Naive B cell (primary cell): ENCODE data around the gene RBM44. TPM values are rescaled to one million over a fixed set of nuclear protein-coding genes. Genes with fewer than 3 reads are reported as not detected.

Source experiments
- ATAC-seq, 2 donors: fragments of 150-1000 bp; cut with Tn5 transposase; 2 replicates each; pipeline ENCODE4 v1.10.0; 2021; ENCODE audit warnings: low read depth in 2 of 2, mild to moderate bottlenecking in 2 of 2, moderate library complexity in 2 of 2
- DNase-seq: peaks from one replicate; pipeline ENCODE4 v3.0.0; 2022
- H3K27ac Mint-ChIP-seq, 6 donors: one replicate each; pipeline ENCODE4 v1.8.0; 2020 to 2022; ENCODE audit warnings: mild to moderate bottlenecking in 6 of 6, mixed read lengths in 6 of 6, moderate library complexity in 5 of 6, inconsistent platforms in 2 of 6
- H3K27me3 Mint-ChIP-seq, 3 donors: one replicate each; pipeline ENCODE4 v1.8.0; 2021 to 2022; ENCODE audit warnings: mixed read lengths in 3 of 3, mild to moderate bottlenecking in 1 of 3
- H3K36me3 Mint-ChIP-seq, 2 donors: one replicate each; pipeline ENCODE4 v1.8.0; 2020 to 2022; ENCODE audit warnings: mixed read lengths in 2 of 2, inconsistent platforms in 1 of 2, mild to moderate bottlenecking in 1 of 2
- H3K4me1 Mint-ChIP-seq, 3 donors: one replicate each; pipeline ENCODE4 v1.8.0; 2020 to 2022; ENCODE audit warnings: mixed read lengths in 3 of 3, inconsistent platforms in 1 of 3, mild to moderate bottlenecking in 1 of 3, moderate library complexity in 1 of 3
- H3K4me3 Mint-ChIP-seq, 8 donors: one replicate each; pipeline ENCODE4 v1.8.0; 2020 to 2022; ENCODE audit warnings: mild to moderate bottlenecking in 8 of 8, mixed read lengths in 8 of 8, moderate library complexity in 8 of 8, inconsistent platforms in 2 of 8
- H3K9me3 Mint-ChIP-seq, 7 donors: one replicate each; pipeline ENCODE4 v1.8.0; 2020 to 2022; ENCODE audit warnings: mixed read lengths in 7 of 7, mild to moderate bottlenecking in 5 of 7, inconsistent platforms in 2 of 7, moderate library complexity in 1 of 7
- polyA plus RNA-seq, 6 donors: library from polyadenylated mRNA; unstranded; fragments of 300-500 nt; fragmentation: Illumina TruSeq; gene quantifications; one replicate each; pipeline ENCODE4 v1.2.3, GENCODE V29; 2021; ENCODE audit warnings: low read depth in 6 of 6

The RBM44 gene
- polyA plus RNA-seq, 6 donors from 2014 or later = 0.17 to 0.24 TPM; not detected in 4

DNA sequence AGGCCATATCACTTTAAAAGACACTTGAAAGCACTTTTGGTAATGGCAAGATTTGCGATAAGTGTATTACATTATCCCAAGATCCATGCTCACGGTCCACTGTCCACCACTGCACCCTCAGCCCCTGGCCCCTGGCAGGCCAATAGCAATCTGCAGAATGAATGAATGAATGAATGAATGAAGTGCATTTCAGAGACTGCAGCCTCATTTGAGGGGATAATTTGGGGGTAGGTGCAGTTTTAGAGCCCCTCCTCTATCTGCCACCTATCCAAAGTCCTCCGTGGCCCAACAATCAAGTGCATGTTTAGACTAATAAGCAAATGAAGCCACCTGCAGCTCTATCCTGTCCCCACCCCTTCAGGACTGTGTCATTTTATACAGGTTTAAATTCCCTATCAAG is 1.3 kb upstream of the RBM44 start:
- Mint-ChIP-seq H3K27ac (peak overlapping the region in 2 of 6 donors; percentile 2 to 39), H3K27me3 (no peaks in the 10 kb centered on the region), H3K9me3 (peaks cover 0 to 7% (median 4%) of the 10 kb centered on the region in 7 donors), H3K4me3 (no peak overlapping the region), H3K36me3 (peaks cover 0 to 4% of the 10 kb centered on the region in 2 donors), H3K4me1 (no peaks in the 10 kb centered on the region)
- no peak for ATAC-seq
- DNase-seq = no peak

DNA sequence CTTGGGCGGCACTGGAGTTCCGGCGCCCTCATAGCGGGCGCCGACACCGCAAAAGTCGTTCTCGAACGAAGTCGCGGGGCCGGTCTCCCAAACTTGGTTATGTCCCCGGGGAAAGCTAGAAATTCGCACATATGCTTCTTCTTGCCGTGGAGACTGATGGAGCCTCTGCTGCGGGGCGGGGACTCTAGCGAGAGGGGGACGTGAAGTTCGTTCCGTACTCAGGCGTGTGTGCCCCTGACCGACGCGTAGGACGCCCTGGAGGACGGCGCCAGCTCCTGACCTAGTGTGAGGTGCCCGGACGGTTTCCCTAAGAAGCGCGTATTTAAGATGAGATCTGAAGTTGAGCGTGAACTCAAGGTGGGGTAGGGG is 465 bp downstream of the RBM44 start:
- H3K4me1 Mint-ChIP-seq = peaks cover under 1 to 3% (median 2%) of the 10 kb centered on the region in 3 donors
- no peaks in the 10 kb centered on the region for H3K36me3 Mint-ChIP-seq
- H3K9me3 Mint-ChIP-seq = peaks cover 0 to 7% (median 4%) of the 10 kb centered on the region in 7 donors
- ATAC-seq (no peak), DNase-seq (no peak)
- no peak overlapping the region for H3K4me3 Mint-ChIP-seq
- H3K27me3 Mint-ChIP-seq = no peaks in the 10 kb centered on the region
- no peak overlapping the region for H3K27ac Mint-ChIP-seq

DNA sequence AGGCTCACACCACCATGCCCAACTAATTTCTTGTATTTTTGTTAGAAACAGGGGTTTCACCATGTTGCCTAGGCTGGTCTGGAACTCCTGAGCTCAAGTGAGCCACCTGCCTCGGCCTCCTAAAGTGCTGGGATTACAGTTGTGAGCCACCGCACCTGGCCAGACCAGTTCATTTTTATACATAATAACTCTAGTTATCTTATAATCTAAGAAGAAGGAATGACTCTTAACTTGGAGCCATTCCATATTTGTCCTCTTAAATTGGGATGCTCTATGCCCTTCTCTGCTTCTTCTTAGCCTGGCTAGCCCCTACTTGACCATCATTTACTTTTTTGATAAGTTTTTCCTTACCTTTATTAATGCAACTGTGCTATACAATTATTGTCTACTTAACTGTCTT is 2.9 kb downstream of the RBM44 start:
- Mint-ChIP-seq H3K27ac (no peak overlapping the region), H3K4me1 (peaks cover 9 to 11% (median 11%) of the 10 kb centered on the region in 3 donors), H3K9me3 (peaks cover 0 to 7% (median 4%) of the 10 kb centered on the region in 7 donors), H3K27me3 (peaks cover 0 to 3% (median 0%) of the 10 kb centered on the region in 3 donors), H3K36me3 (no peaks in the 10 kb centered on the region), H3K4me3 (no peak overlapping the region)
- DNase-seq (no peak), ATAC-seq (no peak)

DNA sequence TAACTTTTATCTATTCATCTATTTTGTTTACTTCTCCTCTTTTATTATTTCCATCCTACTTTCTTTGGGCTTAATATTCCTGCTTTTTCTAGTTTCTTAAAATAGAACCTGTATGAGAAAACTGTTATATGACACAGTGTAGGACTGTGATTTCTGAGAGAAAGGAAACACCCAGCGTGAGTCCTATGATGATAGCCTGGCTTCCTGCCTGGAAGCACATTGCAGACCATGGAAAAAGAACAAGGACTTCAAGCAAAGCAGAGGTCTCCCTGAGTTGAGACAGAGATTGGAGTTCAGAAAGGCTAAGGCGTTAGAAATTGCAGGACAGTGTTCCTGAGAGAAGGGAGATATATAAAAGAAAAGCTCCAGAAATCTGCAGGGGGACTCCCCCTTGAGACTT is 7.8 kb downstream of the RBM44 start:
- peaks cover 9 to 11% (median 11%) of the 10 kb centered on the region in 3 donors for H3K4me1 Mint-ChIP-seq

DNA sequence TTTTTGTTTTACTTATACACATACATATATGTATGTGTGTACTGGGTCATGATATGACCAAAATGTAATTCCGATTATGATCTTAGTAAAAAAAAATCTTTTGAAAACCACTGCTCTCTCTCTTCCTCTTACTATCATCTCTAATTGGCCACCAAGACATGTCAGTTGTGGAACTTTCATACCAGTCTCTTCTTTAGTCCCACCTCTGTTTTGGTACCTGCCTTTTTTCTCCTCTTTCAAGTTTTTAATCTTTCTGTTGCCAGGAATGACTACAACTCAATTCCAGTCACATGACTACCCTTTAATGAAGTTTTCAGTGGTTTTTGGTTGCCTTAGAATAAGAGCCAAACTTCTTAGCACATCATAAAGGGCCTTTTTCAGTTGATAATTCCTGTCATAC is 17.1 kb downstream of the RBM44 start:
- H3K27me3 Mint-ChIP-seq = no peaks in the 10 kb centered on the region
- H3K4me1 Mint-ChIP-seq = no peaks in the 10 kb centered on the region
- H3K4me3 Mint-ChIP-seq = no peak overlapping the region
- DNase-seq (no peak), ATAC-seq (no peak)
- no peaks in the 10 kb centered on the region for H3K9me3 Mint-ChIP-seq
- H3K27ac Mint-ChIP-seq = no peak overlapping the region
- H3K36me3 Mint-ChIP-seq = no peaks in the 10 kb centered on the region

More for the DNA sequence above, 7.8 kb downstream of the RBM44 start:
- ATAC-seq (no peak), DNase-seq (no peak)
- no peaks in the 10 kb centered on the region for H3K36me3 Mint-ChIP-seq
- peaks cover 0 to 4% (median 0%) of the 10 kb centered on the region in 3 donors for H3K27me3 Mint-ChIP-seq
- H3K9me3 Mint-ChIP-seq = peaks cover 0 to 4% (median 0%) of the 10 kb centered on the region in 7 donors
- H3K4me3 Mint-ChIP-seq = no peak overlapping the region
- H3K27ac Mint-ChIP-seq = no peak overlapping the region

DNA sequence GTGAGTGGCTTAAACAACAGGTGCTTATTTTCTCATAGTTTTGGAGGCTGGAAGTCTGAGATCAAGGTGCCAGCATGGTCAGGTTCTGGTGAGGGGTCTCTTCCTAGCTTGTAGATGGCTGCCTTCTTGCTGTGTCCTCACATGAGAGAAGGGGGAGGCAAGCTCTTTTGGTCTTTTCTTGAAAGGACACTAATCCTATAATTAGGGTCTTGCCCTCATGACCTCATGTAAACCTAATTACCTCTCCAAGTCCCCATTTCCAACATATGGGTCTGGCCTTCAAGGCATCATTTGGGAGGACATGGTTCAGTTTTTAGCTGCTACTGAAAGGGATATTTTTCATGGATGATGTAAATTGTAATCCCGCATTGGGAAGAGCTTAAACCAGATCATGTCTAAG is 18.0 kb downstream of the RBM44 start:
- DNase-seq (no peak), ATAC-seq (no peak)
- Mint-ChIP-seq H3K27ac (no peak overlapping the region), H3K4me3 (no peak overlapping the region), H3K36me3 (no peaks in the 10 kb centered on the region), H3K9me3 (no peaks in the 10 kb centered on the region), H3K4me1 (no peaks in the 10 kb centered on the region), H3K27me3 (no peaks in the 10 kb centered on the region)

DNA sequence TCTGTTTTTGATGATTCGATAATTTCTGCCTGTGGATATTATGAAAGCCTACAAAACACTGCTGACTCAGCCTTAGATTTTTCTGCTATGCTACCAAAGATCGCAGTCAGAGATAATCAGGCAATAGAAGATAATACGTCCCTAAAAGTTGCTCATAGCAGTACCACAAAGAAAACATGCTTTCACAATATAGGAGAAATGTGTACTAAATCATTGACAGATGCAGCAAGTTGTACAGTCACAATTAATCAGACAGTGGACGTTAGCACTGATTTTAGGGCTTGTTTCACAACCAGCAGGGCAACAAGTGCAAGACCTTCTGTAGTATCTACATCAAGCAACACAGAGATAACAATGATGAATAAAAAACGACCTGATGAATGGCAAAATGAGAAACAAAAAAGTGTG is 19.5 kb downstream of the RBM44 start:
- no peak for ATAC-seq
- no peaks in the 10 kb centered on the region for H3K27me3 Mint-ChIP-seq
- no peaks in the 10 kb centered on the region for H3K36me3 Mint-ChIP-seq
- no peak for DNase-seq
- H3K27ac Mint-ChIP-seq = no peak overlapping the region
- no peaks in the 10 kb centered on the region for H3K4me1 Mint-ChIP-seq
- no peaks in the 10 kb centered on the region for H3K9me3 Mint-ChIP-seq
- H3K4me3 Mint-ChIP-seq = no peak overlapping the region

DNA sequence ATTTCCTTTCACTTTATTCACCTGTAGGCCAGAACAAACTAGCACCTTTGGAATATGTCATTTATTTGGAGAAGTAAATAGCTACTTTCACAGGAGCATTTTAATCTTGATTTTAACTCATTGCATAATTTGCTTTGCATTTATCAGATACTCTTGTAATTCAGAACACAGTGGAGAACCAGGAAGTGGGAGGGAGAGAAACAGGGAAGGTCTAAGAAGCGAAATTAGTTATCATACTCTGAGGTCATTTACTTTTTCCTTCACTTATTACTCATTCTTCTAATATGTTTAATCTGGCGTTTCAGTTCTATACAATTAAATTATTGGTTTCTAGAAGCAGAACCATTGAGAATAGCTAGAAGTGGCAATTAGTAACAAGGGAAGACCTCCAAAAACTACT is 20.7 kb downstream of the RBM44 start:
- H3K4me1 Mint-ChIP-seq = no peaks in the 10 kb centered on the region
- H3K27ac Mint-ChIP-seq = no peak overlapping the region
- no peaks in the 10 kb centered on the region for H3K9me3 Mint-ChIP-seq
- DNase-seq (no peak), ATAC-seq (no peak)
- no peak overlapping the region for H3K4me3 Mint-ChIP-seq
- H3K27me3 Mint-ChIP-seq = no peaks in the 10 kb centered on the region
- H3K36me3 Mint-ChIP-seq = no peaks in the 10 kb centered on the region

DNA sequence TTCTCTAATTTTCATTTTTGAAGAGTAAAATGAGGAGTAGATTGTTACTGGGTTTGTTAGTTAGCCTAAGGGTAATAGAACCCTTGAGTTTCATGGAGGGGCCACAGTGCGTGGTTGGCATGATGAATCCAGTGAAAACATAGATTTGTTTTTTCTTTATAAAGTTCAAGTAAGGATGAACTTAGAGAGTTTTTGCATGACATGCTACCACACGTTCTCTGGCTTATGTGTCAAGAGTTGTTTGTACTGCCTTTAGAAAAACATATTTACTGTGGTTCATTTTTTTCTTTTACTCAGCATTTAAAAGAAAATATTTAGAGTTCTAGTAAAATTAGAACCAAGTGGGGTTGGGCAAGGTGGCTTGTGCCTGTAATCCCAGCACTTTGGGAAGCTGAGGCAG is 21.8 kb downstream of the RBM44 start:
- Mint-ChIP-seq H3K4me1 (no peaks in the 10 kb centered on the region), H3K9me3 (no peaks in the 10 kb centered on the region)

DNA sequence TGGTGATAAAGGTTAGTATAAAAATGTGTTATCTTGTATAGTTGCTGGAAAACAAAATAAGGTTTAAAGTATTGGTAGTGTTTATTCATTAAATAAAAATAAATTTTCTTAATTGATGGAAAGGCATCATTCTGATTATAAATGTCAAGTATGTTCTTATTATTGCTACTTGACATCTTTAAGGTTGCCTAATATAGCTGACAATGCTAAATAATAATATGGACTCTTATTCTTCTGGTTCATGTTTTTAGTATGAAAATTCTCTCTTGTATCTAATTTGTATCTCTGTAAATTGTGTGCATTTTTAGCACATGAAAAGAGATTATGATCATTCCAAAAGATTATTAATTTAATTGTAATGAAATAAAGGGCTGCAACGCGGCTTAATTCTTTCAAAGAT is 25.0 kb downstream of the RBM44 start:
- Mint-ChIP-seq H3K36me3 (no peaks in the 10 kb centered on the region), H3K9me3 (no peaks in the 10 kb centered on the region), H3K4me1 (no peaks in the 10 kb centered on the region), H3K27ac (no peak overlapping the region), H3K4me3 (no peak overlapping the region), H3K27me3 (peaks cover 0 to 7% (median 0%) of the 10 kb centered on the region in 3 donors)
- no peak for ATAC-seq
- no peak for DNase-seq

More for the DNA sequence above, 21.8 kb downstream of the RBM44 start:
- no peak for DNase-seq
- no peak overlapping the region for H3K27ac Mint-ChIP-seq
- H3K36me3 Mint-ChIP-seq = no peaks in the 10 kb centered on the region
- H3K4me3 Mint-ChIP-seq = no peak overlapping the region
- no peak for ATAC-seq
- peaks cover 0 to 4% (median 0%) of the 10 kb centered on the region in 3 donors for H3K27me3 Mint-ChIP-seq

DNA sequence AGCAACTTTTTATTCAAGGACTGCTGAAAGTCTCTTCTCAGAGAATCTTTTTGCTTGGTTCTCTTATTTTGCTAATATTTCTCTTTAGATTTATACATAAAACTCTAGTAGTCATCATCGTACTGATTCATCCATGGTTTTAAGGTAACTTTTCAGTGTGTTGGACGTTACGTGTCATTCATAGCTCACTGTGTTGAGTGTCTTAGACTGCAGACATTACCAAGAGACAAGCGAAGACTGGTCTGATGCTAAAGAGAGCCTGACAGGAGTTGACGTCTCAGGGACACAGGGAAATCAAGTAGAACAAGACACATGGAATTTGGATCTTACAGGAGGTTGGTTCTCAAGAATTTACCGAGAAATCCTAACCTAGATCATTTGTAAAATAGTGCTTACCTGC is 25.5 kb downstream of the RBM44 start:
- no peaks in the 10 kb centered on the region for H3K4me1 Mint-ChIP-seq
- no peaks in the 10 kb centered on the region for H3K36me3 Mint-ChIP-seq
- H3K4me3 Mint-ChIP-seq = no peak overlapping the region
- no peaks in the 10 kb centered on the region for H3K9me3 Mint-ChIP-seq
- peaks cover 0 to 7% (median 0%) of the 10 kb centered on the region in 3 donors for H3K27me3 Mint-ChIP-seq
- no peak overlapping the region for H3K27ac Mint-ChIP-seq
- no peak for DNase-seq
- no peak for ATAC-seq

DNA sequence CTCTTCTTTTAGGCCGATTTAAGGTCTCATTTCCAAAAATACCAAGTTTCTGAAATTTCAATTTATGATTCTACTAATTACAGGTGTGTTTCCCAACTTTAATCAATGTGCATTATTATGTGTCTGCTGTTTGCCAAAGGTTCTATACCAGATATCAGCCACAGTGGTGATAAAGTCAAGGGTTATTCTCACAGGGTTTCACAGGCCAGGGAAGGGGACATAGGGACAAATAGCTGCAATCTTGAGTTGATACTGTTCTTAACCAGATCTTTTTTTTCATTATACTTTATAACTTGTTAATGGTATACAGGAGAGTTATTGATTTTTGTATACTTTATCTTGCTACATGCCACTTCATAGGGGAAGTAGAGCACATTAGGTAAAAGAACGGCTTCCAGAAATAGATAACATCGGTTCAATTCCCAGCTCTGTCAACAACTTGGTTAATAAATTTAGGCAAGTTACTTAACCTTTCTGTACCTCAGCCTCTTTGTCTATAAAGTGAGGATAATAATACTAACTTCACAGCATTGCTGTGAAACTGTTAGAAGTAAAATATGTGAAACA is 28.9 kb downstream of the RBM44 start:
- DNase-seq = no peak
- H3K27me3 Mint-ChIP-seq = peaks cover 0 to 15% (median 0%) of the 10 kb centered on the region in 3 donors
- H3K27ac Mint-ChIP-seq = no peak overlapping the region
- no peak for ATAC-seq
- H3K4me1 Mint-ChIP-seq = no peaks in the 10 kb centered on the region
- H3K4me3 Mint-ChIP-seq = no peak overlapping the region
- no peaks in the 10 kb centered on the region for H3K36me3 Mint-ChIP-seq
- H3K9me3 Mint-ChIP-seq = no peaks in the 10 kb centered on the region

DNA sequence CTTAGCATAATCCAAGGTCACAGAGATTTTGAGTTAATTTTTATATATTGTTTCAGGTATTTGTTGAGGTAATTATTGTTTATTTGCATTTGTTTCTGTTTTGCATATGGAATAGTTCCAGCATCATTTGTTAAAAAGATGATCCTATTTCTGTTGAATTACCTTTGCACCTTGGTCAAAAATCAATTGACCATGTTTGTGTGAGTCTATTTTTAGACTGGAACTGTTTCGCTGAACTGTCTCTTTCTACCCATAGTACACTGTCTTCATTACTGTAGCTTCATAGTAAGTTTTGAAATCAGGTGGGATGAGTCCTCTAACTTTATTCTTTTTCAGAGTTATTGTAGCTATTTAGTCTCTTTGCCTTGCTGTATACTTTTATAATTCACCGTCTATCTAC is 31.9 kb downstream of the RBM44 start:
- peaks cover 0 to 11% (median 0%) of the 10 kb centered on the region in 3 donors for H3K27me3 Mint-ChIP-seq
- no peak for ATAC-seq

DNA sequence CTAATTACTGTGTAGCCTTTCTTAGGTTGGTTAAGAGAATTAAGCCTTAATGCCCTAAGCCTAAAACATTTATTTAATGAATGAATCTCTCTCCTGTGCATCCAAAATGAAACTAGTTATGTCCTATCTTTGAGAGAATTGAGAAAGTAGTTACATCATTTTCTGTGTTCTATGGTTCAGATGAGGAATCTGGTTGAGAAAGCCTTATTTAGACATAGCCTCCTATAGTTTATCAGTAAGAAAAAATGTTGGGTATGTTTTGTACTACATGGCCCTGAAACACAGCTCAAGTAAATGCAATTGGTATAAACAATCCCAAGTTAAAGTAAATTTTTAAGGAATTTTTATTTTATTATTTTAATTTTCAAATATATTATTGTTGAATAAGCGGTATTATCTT is 35.0 kb downstream of the RBM44 start:
- DNase-seq = no peak
- H3K4me3 Mint-ChIP-seq = no peak overlapping the region
- no peak for ATAC-seq
- no peaks in the 10 kb centered on the region for H3K4me1 Mint-ChIP-seq
- H3K9me3 Mint-ChIP-seq = no peaks in the 10 kb centered on the region
- peaks cover 0 to 8% of the 10 kb centered on the region in 2 donors for H3K36me3 Mint-ChIP-seq
- H3K27me3 Mint-ChIP-seq = peaks cover 0 to 8% (median 0%) of the 10 kb centered on the region in 3 donors
- H3K27ac Mint-ChIP-seq = no peak overlapping the region

More for the DNA sequence above, 31.9 kb downstream of the RBM44 start:
- Mint-ChIP-seq H3K36me3 (peaks cover 0 to 8% of the 10 kb centered on the region in 2 donors), H3K9me3 (no peaks in the 10 kb centered on the region), H3K4me1 (no peaks in the 10 kb centered on the region), H3K27ac (no peak overlapping the region), H3K4me3 (no peak overlapping the region)
- no peak for DNase-seq

DNA sequence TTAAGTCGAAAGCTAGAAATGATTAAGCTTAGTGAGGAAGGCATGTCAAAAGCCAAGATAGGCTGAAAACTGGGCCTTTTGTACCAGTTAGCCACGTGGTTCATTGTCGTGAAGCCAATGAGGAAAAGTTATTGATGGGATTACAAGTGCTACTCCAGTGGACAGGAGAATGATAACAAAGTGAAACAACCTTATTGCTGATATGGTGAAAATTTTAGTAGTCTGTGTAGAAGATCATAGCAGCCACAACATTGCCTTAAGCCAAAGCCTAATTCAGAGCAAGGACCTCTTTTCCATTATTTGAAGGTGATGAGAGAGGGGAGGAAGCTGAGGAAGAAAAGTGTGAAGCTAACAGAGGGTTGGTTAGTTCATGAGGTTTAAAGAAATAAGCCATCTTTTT is 36.8 kb downstream of the RBM44 start:
- H3K4me1 Mint-ChIP-seq = no peaks in the 10 kb centered on the region
- ATAC-seq (no peak), DNase-seq (no peak)
- H3K27me3 Mint-ChIP-seq = peaks cover 0 to 8% (median 0%) of the 10 kb centered on the region in 3 donors
- peaks cover 0 to 8% of the 10 kb centered on the region in 2 donors for H3K36me3 Mint-ChIP-seq
- peaks cover 0 to 4% (median 0%) of the 10 kb centered on the region in 7 donors for H3K9me3 Mint-ChIP-seq
- no peak overlapping the region for H3K4me3 Mint-ChIP-seq
- no peak overlapping the region for H3K27ac Mint-ChIP-seq
